GM23248 (cell line): ENCODE measurements around the gene STK4. TPM values are rescaled to one million over a fixed set of nuclear protein-coding genes. Genes with fewer than 3 reads are reported as not detected.

Experiments used
- DNase-seq: peaks from one replicate; pipeline ENCODE4 v3.0.0-alpha.2; 2015
- H2AFZ ChIP-seq: fragments of 200-600 bp; sonication (generic); 2 replicates; pipeline ENCODE4 v1.6.1; 2016; ENCODE audit warnings: antibody characterized with exemption
- H3F3A ChIP-seq: fragments of 200-600 bp; sonication (generic); 2 replicates; pipeline ENCODE4 v1.6.1; 2016; ENCODE audit warnings: mild to moderate bottlenecking, antibody characterized with exemption, mixed run types; ENCODE audit not compliant: insufficient read depth
- H3K27ac ChIP-seq: fragments of 200-600 bp; sonication (generic); 2 replicates; pipeline ENCODE4 v1.5.1; 2016; ENCODE audit warnings: mild to moderate bottlenecking
- H3K27me3 ChIP-seq: fragments of 200-600 bp; sonication (generic); replicated peaks from 2 replicates; pipeline ENCODE4 v1.6.1; 2016; ENCODE audit warnings: mild to moderate bottlenecking; ENCODE audit not compliant: insufficient read depth
- H3K36me3 ChIP-seq: fragments of 200-600 bp; sonication (generic); 2 replicates; pipeline ENCODE4 v1.6.1; 2016; ENCODE audit warnings: low read depth, mild to moderate bottlenecking
- H3K4me1 ChIP-seq: fragments of 200-600 bp; sonication (generic); 2 replicates; pipeline ENCODE4 v1.6.1; 2016; ENCODE audit warnings: mild to moderate bottlenecking; ENCODE audit not compliant: insufficient read depth
- H3K4me2 ChIP-seq: fragments of 200-600 bp; sonication (generic); one replicate; pipeline ENCODE4 v1.6.1; 2016; ENCODE audit warnings: mild to moderate bottlenecking; ENCODE audit not compliant: unreplicated experiment
- H3K4me3 ChIP-seq: fragments of 200-600 bp; sonication (generic); 2 replicates; pipeline ENCODE4 v1.5.1; 2016; ENCODE audit warnings: mild to moderate bottlenecking
- H3K79me2 ChIP-seq: fragments of 200-600 bp; sonication (generic); 2 replicates; pipeline ENCODE4 v1.6.1; 2016; ENCODE audit warnings: mild to moderate bottlenecking; ENCODE audit not compliant: insufficient read depth
- H3K9ac ChIP-seq: fragments of 200-600 bp; sonication (generic); 2 replicates; pipeline ENCODE4 v1.6.1; 2016; ENCODE audit warnings: mild to moderate bottlenecking
- H3K9me2 ChIP-seq: fragments of 200-600 bp; sonication (generic); 2 replicates; pipeline ENCODE4 v1.6.1; 2016; ENCODE audit warnings: mixed run types, mild to moderate bottlenecking, moderate library complexity; ENCODE audit not compliant: insufficient read depth
- H3K9me3 ChIP-seq: fragments of 200-600 bp; sonication (generic); one replicate; pipeline ENCODE4 v1.6.1; 2017; ENCODE audit warnings: low read depth
- H4K20me1 ChIP-seq: fragments of 200-600 bp; sonication (generic); 2 replicates; pipeline ENCODE4 v1.6.0; 2016; ENCODE audit not compliant: insufficient read depth
- EZH2 ChIP-seq: fragments of 200-600 bp; sonication (generic); IDR thresholded peaks from 2 replicates; pipeline ENCODE4 v1.6.1; 2018; ENCODE audit warnings: antibody characterized with exemption, mild to moderate bottlenecking; ENCODE audit not compliant: insufficient read depth, poor library complexity, severe bottlenecking
- EZH2phosphoT487 ChIP-seq: fragments of 200-600 bp; sonication (generic); IDR thresholded peaks from 2 replicates; pipeline ENCODE4 v1.6.1; 2018; ENCODE audit warnings: antibody characterized with exemption, moderate library complexity, mild to moderate bottlenecking, low read depth; ENCODE audit not compliant: insufficient read depth
- WGBS, 2 experiments: methylation state at CpG; one replicate each; pipeline ENCODE4 v1.1.6; 2015 to 2017; ENCODE audit warnings: low lambda C conversion rate in 2 of 2, low coverage in 1 of 2; ENCODE audit errors: missing lambda C conversion rate in 2 of 2; 5-methylcytosine and 5-hydroxymethylcytosine counted together
- in situ Hi-C: fragments of 300-500 bp; cut with MboI; formaldehyde crosslinking; loops from 2 replicates; pipeline ENCODE4 v1.15.0; 2020
- polyA plus RNA-seq: library from polyadenylated mRNA; unstranded; fragments of >200 nt; fragmentation: Nextera tagmentation; extraction: Ambion mirVana; gene quantifications from 2 replicates; pipeline ENCODE4 v1.2.1, GENCODE V29; 2016
- total RNA-seq: library from RNA; depleted of rRNA; stranded (reverse); fragments of >200 nt; shearing (Covaris generic); gene quantifications from 2 replicates; pipeline ENCODE4 v1.2.3, GENCODE V29; 2014

The STK4 gene
- total and polyA plus RNA-seq, 2 experiments from 2014 or later, result 21.9 to 33.4 TPM

GRCh38 chr20:45101333-45101850, 135.1 kb downstream of the STK4 start:
- Histone ChIP-seq H2AFZ (no peak overlapping the region), H3F3A (0 out of 2 replicates have a peak, but pooled peaks cover 3% of the 10 kb centered on the region), H3K9me2 (no peaks in the 10 kb centered on the region), H4K20me1 (no peaks in the 10 kb centered on the region), H3K4me3 (no peak overlapping the region), H3K4me2 (no peak overlapping the region), H3K9me3 (no peaks in the 10 kb centered on the region), H3K79me2 (no peaks in the 10 kb centered on the region), H3K27me3 (0 out of 2 replicates have a peak, but pooled peaks cover 3% of the 10 kb centered on the region), H3K27ac (no peak overlapping the region), H3K4me1 (peaks cover 5% of the 10 kb centered on the region; the same call in 1 of the 2 replicates), H3K36me3 (no peaks in the 10 kb centered on the region), H3K9ac (no peak overlapping the region)
- no peak for TF ChIP-seq EZH2phosphoT487
- no peak for TF ChIP-seq EZH2
- 65% methylated on average over 6 of the region's 6 CpGs for WGBS, 2 experiments
- in situ Hi-C loops, result no loop called here
- DNase-seq, result no peak

DNA sequence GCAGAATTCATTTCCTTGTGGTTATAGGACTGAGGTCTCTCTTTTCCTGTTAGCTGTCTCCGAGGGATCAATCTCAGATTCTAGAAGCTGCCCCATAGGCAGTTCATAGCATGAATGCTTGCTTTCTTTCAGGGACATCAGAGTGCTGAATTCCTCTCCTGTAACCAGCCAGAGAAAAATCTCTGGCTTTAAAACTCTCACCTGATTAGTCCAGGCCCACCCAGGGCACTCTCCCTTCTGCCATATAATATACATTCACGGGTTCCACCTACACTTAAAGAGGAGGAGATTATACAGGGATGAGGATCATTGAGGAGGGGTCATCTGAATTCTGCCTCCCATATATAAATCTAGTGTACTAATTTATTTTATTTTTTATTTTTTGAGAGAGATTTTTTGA, 136.8 kb downstream of the STK4 start:
- TF ChIP-seq EZH2, result no peak
- TF ChIP-seq EZH2phosphoT487, result no peak
- no peak overlapping the region for H3K4me2 ChIP-seq
- H3K27ac ChIP-seq, result no peak overlapping the region
- H3K9me3 ChIP-seq, result no peaks in the 10 kb centered on the region
- no peaks in the 10 kb centered on the region for H3K36me3 ChIP-seq
- H3K9me2 ChIP-seq, result no peaks in the 10 kb centered on the region
- WGBS, 2 experiments, result 67 to 83% methylated on average over 2 of the region's 2 CpGs
- no peak overlapping the region for H2AFZ ChIP-seq
- H3K4me1 ChIP-seq, result peaks cover 5% of the 10 kb centered on the region; the same call in 1 of the 2 replicates
- H3K4me3 ChIP-seq, result no peak overlapping the region
- H3K27me3 ChIP-seq, result 0 out of 2 replicates have a peak, but pooled peaks cover 3% of the 10 kb centered on the region
- H4K20me1 ChIP-seq, result no peaks in the 10 kb centered on the region
- 0 out of 2 replicates have a peak, but pooled peaks cover 3% of the 10 kb centered on the region for H3F3A ChIP-seq
- no peak for DNase-seq
- in situ Hi-C loops, result no loop called here
- H3K79me2 ChIP-seq, result no peaks in the 10 kb centered on the region
- no peak overlapping the region for H3K9ac ChIP-seq

- no peaks in the 10 kb centered on the region for H3K36me3 ChIP-seq
Measured at GRCh38 chr20:45104786-45105185, 138.5 kb downstream of the STK4 start.

GRCh38 chr20:45105317-45105716, 139.0 kb downstream of the STK4 start:
- Histone ChIP-seq H3K9me3 (no peaks in the 10 kb centered on the region), H3K4me2 (no peak overlapping the region), H3K27ac (no peak overlapping the region), H3K4me3 (no peak overlapping the region), H3K9me2 (no peaks in the 10 kb centered on the region), H3K36me3 (no peaks in the 10 kb centered on the region), H3K4me1 (peaks cover 5% of the 10 kb centered on the region; the same call in 1 of the 2 replicates), H2AFZ (no peak overlapping the region), H3K27me3 (no peaks in the 10 kb centered on the region), H3F3A (0 out of 2 replicates have a peak, but pooled peaks cover 3% of the 10 kb centered on the region), H3K9ac (no peak overlapping the region), H4K20me1 (no peaks in the 10 kb centered on the region), H3K79me2 (no peaks in the 10 kb centered on the region)
- in situ Hi-C loops, result no loop called here
- TF ChIP-seq EZH2phosphoT487 (no peak), EZH2 (no peak)
- no peak for DNase-seq
- 81 to 85% methylated on average over 2 of the region's 2 CpGs for WGBS, 2 experiments

More at GRCh38 chr20:45104786-45105185, 138.5 kb downstream of the STK4 start:
- Histone ChIP-seq H3K9me2 (no peaks in the 10 kb centered on the region), H4K20me1 (no peaks in the 10 kb centered on the region), H3F3A (0 out of 2 replicates have a peak, but pooled peaks cover 3% of the 10 kb centered on the region), H3K9ac (no peak overlapping the region), H3K4me3 (no peak overlapping the region), H2AFZ (no peak overlapping the region), H3K79me2 (no peaks in the 10 kb centered on the region), H3K4me1 (peaks cover 5% of the 10 kb centered on the region; the same call in 1 of the 2 replicates), H3K9me3 (no peaks in the 10 kb centered on the region), H3K27ac (no peak overlapping the region), H3K27me3 (no peaks in the 10 kb centered on the region), H3K4me2 (no peak overlapping the region)
- 69 to 70% methylated on average over 5 of the region's 5 CpGs for WGBS, 2 experiments
- peak; percentile 72 for DNase-seq
- TF ChIP-seq EZH2 (no peak), EZH2phosphoT487 (no peak)
- in situ Hi-C loops, result no loop called here

DNA sequence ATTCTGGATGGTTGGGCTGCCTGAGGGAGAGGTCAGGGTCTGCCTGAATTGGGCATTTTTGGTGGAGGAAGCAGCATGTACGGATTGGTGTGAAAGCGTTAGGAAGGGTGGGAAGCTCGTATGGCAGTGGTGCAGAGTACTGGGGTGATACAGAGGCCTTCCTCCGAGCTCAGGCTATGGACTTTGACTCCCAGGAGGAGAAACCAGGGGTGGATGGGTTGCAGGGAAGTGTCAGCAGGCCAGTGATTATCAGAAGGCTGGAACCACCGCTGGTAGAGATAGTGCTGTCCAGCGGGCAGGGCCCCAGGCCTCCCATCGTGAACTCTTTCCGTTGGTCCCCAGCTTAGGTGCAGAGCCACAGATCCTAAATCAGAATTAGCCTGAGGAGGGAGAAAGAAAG, 143.3 kb downstream of the STK4 start:
- Histone ChIP-seq H3F3A (no peaks in the 10 kb centered on the region), H3K4me1 (peaks cover 5% of the 10 kb centered on the region; the same call in 1 of the 2 replicates), H4K20me1 (no peaks in the 10 kb centered on the region), H3K4me2 (no peak overlapping the region), H3K9me2 (no peaks in the 10 kb centered on the region), H3K9me3 (no peaks in the 10 kb centered on the region), H3K36me3 (no peaks in the 10 kb centered on the region), H3K79me2 (no peaks in the 10 kb centered on the region), H3K27me3 (no peaks in the 10 kb centered on the region; the same call in 1 of the 2 replicates), H3K9ac (no peak overlapping the region), H3K27ac (no peak overlapping the region), H3K4me3 (no peak overlapping the region), H2AFZ (no peak overlapping the region)
- DNase-seq, result no peak
- TF ChIP-seq EZH2phosphoT487 (no peak), EZH2 (no peak)
- in situ Hi-C loops, result no loop called here
- WGBS, 2 experiments, result 79 to 85% methylated on average over 8 of the region's 8 CpGs
